ENCODE results near the gene MPDZ.

- no peak for TF ChIP-seq EZH2 (IDR thresholded peaks at IDR 0.05; ENCODE audit: insufficient read depth, low read length)
- no peak for TF ChIP-seq CTCF (IDR thresholded peaks at IDR 0.05; ENCODE audit: insufficient read depth, low read depth, low read length)
Observed at GRCh38 chr9:13174906-13175639, 104.4 kb downstream of the MPDZ start.

Measured in astrocyte (in vitro differentiated cells and primary cell).